H1 (cell line): ENCODE results near the gene IGFALS. TPM values are rescaled to one million over a fixed set of nuclear protein-coding genes. Genes with fewer than 3 reads are reported as not detected.
A peak's percentile ranks its signal among the peaks of the same experiment; 100 is the strongest.

Experiments
- CTCF ChIA-PET: fragments of 300-600 bp; sonication (Branson Sonifier 250); formaldehyde crosslinking; loops from one replicate; lab custom pipeline; 2021; ENCODE audit not compliant: partially characterized antibody; lab: Charles Lee
- POLR2A ChIA-PET: fragments of 300-600 bp; sonication (Branson Sonifier 250); formaldehyde crosslinking; loops from one replicate; lab custom pipeline; 2021; ENCODE audit warnings: inconsistent platforms; ENCODE audit not compliant: partially characterized antibody; lab: Charles Lee
- DNase-seq, 2 experiments: peaks; one replicate each; pipeline versions ENCODE4 v3.0.0 to v3.0.0-alpha.2; 2010 to 2022; ENCODE audit warnings: low spot score in 2 of 2, low read depth in 1 of 2, mixed read lengths in 1 of 2
- FAIRE-seq: peaks from 2 replicates; lab custom pipeline; 2011; peaks lifted over from hg19 to GRCh38; lab: Jason Lieb, UNC
- H2AFZ ChIP-seq: 2 replicates; pipeline ENCODE4 v1.8.1; 2012; ENCODE audit warnings: low read length, inconsistent platforms
- H2AK5ac ChIP-seq: 2 replicates; pipeline ENCODE4 v1.6.1; 2013; ENCODE audit warnings: low read depth, low read length
- H2BK120ac ChIP-seq: replicated peaks from 2 replicates; pipeline ENCODE3; 2013; ENCODE audit warnings: low read depth, low read length, inconsistent platforms
- H2BK12ac ChIP-seq: 2 replicates; pipeline ENCODE4 v1.6.1; 2013; ENCODE audit warnings: low read depth, low read length
- H2BK15ac ChIP-seq: 2 replicates; pipeline ENCODE4 v1.6.1; 2013; ENCODE audit warnings: low read length
- H2BK20ac ChIP-seq: 2 replicates; pipeline ENCODE4 v1.6.1; 2013; ENCODE audit warnings: low read length
- H2BK5ac ChIP-seq: 2 replicates; pipeline ENCODE4 v1.6.1; 2013; ENCODE audit warnings: low read depth, low read length
- H3K14ac ChIP-seq: 2 replicates; pipeline ENCODE4 v1.6.1; 2013; ENCODE audit warnings: inconsistent platforms; ENCODE audit not compliant: insufficient read length
- H3K18ac ChIP-seq: 2 replicates; pipeline ENCODE4 v1.6.1; 2013; ENCODE audit warnings: low read length; ENCODE audit errors: extremely low read depth
- H3K23ac ChIP-seq: 2 replicates; pipeline ENCODE4 v1.6.1; 2013; ENCODE audit warnings: inconsistent platforms; ENCODE audit not compliant: insufficient read length
- H3K23me2 ChIP-seq: 2 replicates; pipeline ENCODE4 v1.6.1; 2013; ENCODE audit warnings: low read depth, low read length
- H3K27ac ChIP-seq: 2 replicates; pipeline ENCODE4 v1.6.1; 2011; ENCODE audit warnings: low read depth, low read length, inconsistent platforms
- H3K27me3 ChIP-seq, 4 experiments: replicated peaks in 1 of 4; 1 replicate in 1 of 4; 2 replicates in 3 of 4; pipeline versions ENCODE4 v1.6.1 to v1.8.1; 2011 to 2013; ENCODE audit warnings: low read length in 3 of 4, mild to moderate bottlenecking in 3 of 4, inconsistent platforms in 2 of 4, mixed read lengths in 2 of 4, moderate library complexity in 1 of 4; ENCODE audit not compliant: control insufficient read depth in 3 of 4, insufficient read depth in 3 of 4; ENCODE audit errors: extremely low read depth in 1 of 4
- H3K36me3 ChIP-seq, 4 experiments: 2 replicates each; pipeline versions ENCODE4 v1.6.1 to v1.8.1; 2011 to 2013; ENCODE audit warnings: mild to moderate bottlenecking in 4 of 4, low read length in 3 of 4, moderate library complexity in 2 of 4, control low read depth in 1 of 4, inconsistent platforms in 1 of 4; ENCODE audit not compliant: insufficient read depth in 4 of 4, control insufficient read depth in 2 of 4
- H3K4ac ChIP-seq: replicated peaks from 2 replicates; pipeline ENCODE3; 2013; ENCODE audit warnings: low read length, low read depth, mixed read lengths, inconsistent platforms; ENCODE audit not compliant: insufficient read length
- H3K4me1 ChIP-seq, 4 experiments: replicated peaks in 1 of 4; 1 replicate in 1 of 4; 2 replicates in 3 of 4; pipeline versions ENCODE4 v1.6.1 to v1.8.1; 2011 to 2013; ENCODE audit warnings: low read length in 3 of 4, inconsistent platforms in 2 of 4, mixed read lengths in 1 of 4; ENCODE audit not compliant: insufficient read depth in 4 of 4, control insufficient read depth in 3 of 4
- H3K4me2 ChIP-seq, 2 experiments: 2 replicates each; pipeline versions ENCODE4 v1.6.1 to v1.8.1; 2011 to 2013; ENCODE audit warnings: low read depth in 2 of 2, low read length in 2 of 2, control low read depth in 1 of 2, inconsistent platforms in 1 of 2, mild to moderate bottlenecking in 1 of 2; ENCODE audit not compliant: insufficient read depth in 1 of 2
- H3K4me3 ChIP-seq, 4 experiments: fragments of 200-600, 300-600 bp in 1 of 4; sonication (generic), shearing (Covaris generic), sonication (Bioruptor Twin) in 1 of 4; 2 replicates each; pipeline versions ENCODE4 v1.5.1 to v1.8.1; 2011 to 2016; ENCODE audit warnings: low read length in 4 of 4, low read depth in 3 of 4, control low read depth in 2 of 4, inconsistent platforms in 2 of 4, mild to moderate bottlenecking in 2 of 4, mixed read lengths in 1 of 4, moderate library complexity in 1 of 4; ENCODE audit not compliant: insufficient read depth in 2 of 4; ENCODE audit errors: extremely low read depth in 1 of 4
- H3K56ac ChIP-seq: replicated peaks from 2 replicates; pipeline ENCODE3; 2013; ENCODE audit warnings: low read depth, mild to moderate bottlenecking, mixed read lengths, low read length, inconsistent platforms; ENCODE audit not compliant: insufficient read length
- H3K79me1 ChIP-seq: 2 replicates; pipeline ENCODE4 v1.6.1; 2013; ENCODE audit warnings: low read depth, low read length, control low read depth
- H3K79me2 ChIP-seq, 2 experiments: 2 replicates each; pipeline versions ENCODE4 v1.6.1 to v1.8.1; 2012 to 2013; ENCODE audit warnings: low read length in 2 of 2, mild to moderate bottlenecking in 2 of 2, inconsistent platforms in 1 of 2; ENCODE audit not compliant: insufficient read depth in 2 of 2, control insufficient read depth in 1 of 2
- H3K9ac ChIP-seq, 4 experiments: replicated peaks in 1 of 4; 1 replicate in 1 of 4; 2 replicates in 3 of 4; pipeline versions ENCODE4 v1.6.1 to v1.8.1; 2011 to 2013; ENCODE audit warnings: low read depth in 3 of 4, low read length in 3 of 4, control low read depth in 2 of 4, mild to moderate bottlenecking in 2 of 4, moderate library complexity in 2 of 4, inconsistent platforms in 1 of 4; ENCODE audit errors: extremely low read depth in 1 of 4
- H3K9me3 ChIP-seq, 2 experiments: 2 replicates each; pipeline versions ENCODE4 v1.6.1 to v1.8.1; 2012 to 2013; ENCODE audit warnings: mild to moderate bottlenecking in 2 of 2, moderate library complexity in 2 of 2, control low read depth in 1 of 2, inconsistent platforms in 1 of 2, low read depth in 1 of 2, low read length in 1 of 2, mixed read lengths in 1 of 2; ENCODE audit not compliant: insufficient read depth in 2 of 2
- H4K20me1 ChIP-seq, 2 experiments: replicated peaks in 1 of 2; 2 replicates each; pipeline versions ENCODE3 to v1.8.1; 2011 to 2013; ENCODE audit warnings: inconsistent platforms in 2 of 2, low read length in 2 of 2, mild to moderate bottlenecking in 1 of 2; ENCODE audit not compliant: insufficient read depth in 2 of 2, control insufficient read depth in 1 of 2
- H4K5ac ChIP-seq: 2 replicates; pipeline ENCODE4 v1.6.1; 2013; ENCODE audit warnings: low read length, low read depth, mixed read lengths, inconsistent platforms; ENCODE audit not compliant: insufficient read length
- H4K8ac ChIP-seq: 2 replicates; pipeline ENCODE4 v1.8.0; 2013; ENCODE audit warnings: mild to moderate bottlenecking, moderate library complexity, low read length, inconsistent platforms; ENCODE audit not compliant: insufficient read depth; ENCODE audit errors: extremely low read depth
- H4K91ac ChIP-seq: replicated peaks from 2 replicates; pipeline ENCODE3; 2013; ENCODE audit warnings: low read length, mixed read lengths, inconsistent platforms; ENCODE audit not compliant: insufficient read length
- KDM4A ChIP-seq: IDR thresholded peaks from one replicate; pipeline ENCODE4 v1.7.1; 2012; ENCODE audit warnings: low read depth, mild to moderate bottlenecking, moderate library complexity, low read length, inconsistent platforms; ENCODE audit not compliant: severe bottlenecking
- NRF1 ChIP-seq: IDR thresholded peaks from 2 replicates; pipeline ENCODE4 v1.6.1; 2011; ENCODE audit warnings: mild to moderate bottlenecking, low read depth, low read length, improper control_type of control experiment
- RAD21 ChIP-seq, 2 experiments: IDR thresholded peaks in 1 of 2; conservative IDR thresholded peaks in 1 of 2; 2 replicates each; pipeline ENCODE4 v1.6.1; 2011; ENCODE audit warnings: low read depth in 2 of 2, low read length in 2 of 2, improper control_type of control experiment in 1 of 2, inconsistent platforms in 1 of 2, mild to moderate bottlenecking in 1 of 2, moderate library complexity in 1 of 2
- RXRA ChIP-seq: IDR thresholded peaks from 2 replicates; pipeline ENCODE4 v1.6.1; 2011; ENCODE audit warnings: low read depth, mild to moderate bottlenecking, low read length, moderate library complexity; ENCODE audit not compliant: insufficient read depth
- TAF7 ChIP-seq: optimal IDR thresholded peaks from 2 replicates; pipeline ENCODE3; 2011; ENCODE audit warnings: low read depth, mild to moderate bottlenecking, inconsistent platforms, low read length, moderate library complexity, borderline replicate concordance
- WGBS, 2 experiments: shearing (Covaris generic) in 1 of 2; methylation state at CpG; one replicate each; pipeline versions ENCODE4 v1.1.6 to v1.1.7; 2013 to 2015; ENCODE audit warnings: low lambda C conversion rate in 2 of 2, mixed read lengths in 2 of 2, inconsistent platforms in 1 of 2, low coverage in 1 of 2, missing lambda C conversion rate in 1 of 2; ENCODE audit not compliant: insufficient replicate concordance in 2 of 2, insufficient coverage in 1 of 2, insufficient read length in 1 of 2; ENCODE audit errors: extremely low coverage in 1 of 2, missing lambda C conversion rate in 1 of 2; 5-methylcytosine and 5-hydroxymethylcytosine counted together
- polyA plus RNA-seq, 7 experiments: library from polyadenylated mRNA; depleted of rRNA in 3 of 7; stranded (reverse) in 5 of 7; unstranded in 2 of 7; fragments of >200 nt in 5 of 7; fragments of 200-250 nt in 2 of 7; gene quantifications; 1 replicate in 5 of 7; 2 replicates in 1 of 7; 4 replicates in 1 of 7; pipeline versions ENCODE4 v1.2.1 to v1.2.3, GENCODE V29; 2011 to 2013; ENCODE audit warnings: missing spikeins in 2 of 7, mixed read lengths in 2 of 7
- total RNA-seq: library from RNA; stranded (reverse); fragmentation: NEBNext Ultra II Directional; extraction: Animal tissue kit (Norgen Biotek cat#: 25700); gene quantifications from 2 replicates; pipeline ENCODE4 v1.2.1, GENCODE V29; 2021

Gene IGFALS
- total and polyA plus RNA-seq, 2 of the 8 experiments (the other 6 are each of a cell fraction or from before 2014, with no cell fraction given) = not detected

GRCh38 chr16:1832838-1833454 is 39.4 kb upstream of the IGFALS start:
- Histone ChIP-seq H3K4me1 (no peaks in the 10 kb centered on the region; a peak in 1 of 7 replicates), H3K27ac (no peak overlapping the region), H4K20me1 (peaks cover 0 to 2% of the 10 kb centered on the region in 2 experiments), H3K23me2 (no peaks in the 10 kb centered on the region), H3K9ac (no peak overlapping the region), H2AFZ (no peak overlapping the region), H3K56ac (no peak overlapping the region), H3K79me1 (peaks cover 3% of the 10 kb centered on the region), H3K27me3 (no peaks in the 10 kb centered on the region; a peak in 1 of 7 replicates), H2BK5ac (no peak overlapping the region), H3K23ac (no peak overlapping the region), H3K79me2 (peaks cover 0 to 12% of the 10 kb centered on the region in 2 experiments; a peak in 2 of 4 replicates), H3K36me3 (no peaks in the 10 kb centered on the region), H3K9me3 (no peaks in the 10 kb centered on the region), H3K4ac (no peak overlapping the region), H3K4me3 (no peak overlapping the region), H2AK5ac (no peak overlapping the region), H2BK15ac (no peak overlapping the region), H2BK20ac (no peak overlapping the region), H2BK12ac (no peak overlapping the region), H2BK120ac (no peak overlapping the region), H3K18ac (no peak overlapping the region), H4K91ac (no peak overlapping the region), H3K4me2 (no peak overlapping the region), H3K14ac (no peak overlapping the region), H4K5ac (no peak overlapping the region), H4K8ac (0 out of 2 replicates have a peak overlapping the region, but pooled peaks have one; percentile 14)
- WGBS, 2 experiments = 73% methylated on average over 7 of the region's 9 CpGs; no CpG with 5 or more reads in 1 of the 2 experiments
- FAIRE-seq (no peak), DNase-seq (no peak)
- ChIA-PET CTCF (interaction anchor here (0.9 to 1.3 kb wide), 3 partner anchors 8 to 129 kb away, joined by 3 read pairs; no protein-coding TSS in a partner anchor), POLR2A (interaction anchor here (0.6 kb wide), 1 partner anchor 224 kb away, joined by 3 read pairs; no protein-coding TSS in a partner anchor)
- TF ChIP-seq RXRA = no peak
- TF ChIP-seq KDM4A = no peak
- no peak for TF ChIP-seq TAF7
- TF ChIP-seq RAD21 (IDR thresholded peaks at IDR 0.05 in 1 of 2, conservative IDR thresholded peaks at IDR 0.05 in 1 of 2; ENCODE audit: low read depth in 2 of 2, low read length in 2 of 2) = no peak
- no peak for TF ChIP-seq NRF1
